ENCODE data around the gene LRRIQ3. TPM values are rescaled to one million over a fixed set of nuclear protein-coding genes. Genes with fewer than 3 reads are reported as not detected.
"Not testable (repeated sequence)": the region's sequence is repeated elsewhere in the genome, so short reads cannot be mapped to it uniquely, and the experiment has no call there.

LRRIQ3 gene
- total RNA-seq, 1 donor from 2014 or later = 0.21 TPM

DNA sequence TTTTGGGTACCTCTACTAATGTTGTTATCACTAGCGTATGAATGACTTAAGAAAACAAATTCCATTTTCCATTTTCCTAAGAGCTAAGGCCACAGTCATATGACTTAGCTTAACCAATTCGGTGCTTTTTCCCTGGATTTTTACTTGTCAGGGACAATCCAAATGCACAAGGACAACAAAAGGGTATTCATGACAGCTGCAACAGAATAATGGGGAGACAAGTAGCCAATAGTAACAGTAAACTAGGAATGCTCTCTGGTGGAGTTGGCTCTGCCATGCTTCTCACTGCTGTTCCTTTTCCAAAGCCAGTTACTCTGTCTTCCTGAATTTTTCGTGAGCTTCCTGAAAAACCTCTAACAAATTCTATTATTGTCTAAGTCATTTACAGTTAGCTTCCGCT is 52.9 kb downstream of the LRRIQ3 start:
- H3K4me3 Mint-ChIP-seq (ENCODE audit: unreplicated experiment) = no peak overlapping the region
- no peaks in the 10 kb centered on the region for H3K27me3 Mint-ChIP-seq (ENCODE audit: unreplicated experiment)
- TF ChIP-seq, protein P1, sequence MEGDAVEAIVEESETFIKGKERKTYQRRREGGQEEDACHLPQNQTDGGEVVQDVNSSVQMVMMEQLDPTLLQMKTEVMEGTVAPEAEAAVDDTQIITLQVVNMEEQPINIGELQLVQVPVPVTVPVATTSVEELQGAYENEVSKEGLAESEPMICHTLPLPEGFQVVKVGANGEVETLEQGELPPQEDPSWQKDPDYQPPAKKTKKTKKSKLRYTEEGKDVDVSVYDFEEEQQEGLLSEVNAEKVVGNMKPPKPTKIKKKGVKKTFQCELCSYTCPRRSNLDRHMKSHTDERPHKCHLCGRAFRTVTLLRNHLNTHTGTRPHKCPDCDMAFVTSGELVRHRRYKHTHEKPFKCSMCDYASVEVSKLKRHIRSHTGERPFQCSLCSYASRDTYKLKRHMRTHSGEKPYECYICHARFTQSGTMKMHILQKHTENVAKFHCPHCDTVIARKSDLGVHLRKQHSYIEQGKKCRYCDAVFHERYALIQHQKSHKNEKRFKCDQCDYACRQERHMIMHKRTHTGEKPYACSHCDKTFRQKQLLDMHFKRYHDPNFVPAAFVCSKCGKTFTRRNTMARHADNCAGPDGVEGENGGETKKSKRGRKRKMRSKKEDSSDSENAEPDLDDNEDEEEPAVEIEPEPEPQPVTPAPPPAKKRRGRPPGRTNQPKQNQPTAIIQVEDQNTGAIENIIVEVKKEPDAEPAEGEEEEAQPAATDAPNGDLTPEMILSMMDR (IDR thresholded peaks at IDR 0.05; ENCODE audit: unreplicated experiment) = no peak
- no peak for DNase-seq (ENCODE audit: low spot score)
- no peak overlapping the region for H3K27ac Mint-ChIP-seq (ENCODE audit: unreplicated experiment)
- H3K36me3 Mint-ChIP-seq (ENCODE audit: low read depth, unreplicated experiment) = no peaks in the 10 kb centered on the region
- no peaks in the 10 kb centered on the region for H3K4me1 Mint-ChIP-seq (ENCODE audit: unreplicated experiment)
- no peaks in the 10 kb centered on the region for H3K9me3 Mint-ChIP-seq (ENCODE audit: unreplicated experiment)

GRCh38 chr1:74117370-74117769 is 80.6 kb downstream of the LRRIQ3 start:
- not testable (repeated sequence) for H3K27me3 Mint-ChIP-seq (ENCODE audit: unreplicated experiment); H3K27ac Mint-ChIP-seq (ENCODE audit: unreplicated experiment); H3K9me3 Mint-ChIP-seq (ENCODE audit: unreplicated experiment); DNase-seq (ENCODE audit: low spot score); H3K4me1 Mint-ChIP-seq (ENCODE audit: unreplicated experiment); H3K4me3 Mint-ChIP-seq (ENCODE audit: unreplicated experiment); H3K36me3 Mint-ChIP-seq (ENCODE audit: low read depth, unreplicated experiment)

GRCh38 chr1:74113333-74113732 is 84.6 kb downstream of the LRRIQ3 start:
- no peak for DNase-seq (ENCODE audit: low spot score)
- Mint-ChIP-seq H3K27me3 (ENCODE audit: unreplicated experiment) (no peaks in the 10 kb centered on the region), H3K4me1 (ENCODE audit: unreplicated experiment) (no peaks in the 10 kb centered on the region), H3K9me3 (ENCODE audit: unreplicated experiment) (no peaks in the 10 kb centered on the region), H3K36me3 (ENCODE audit: low read depth, unreplicated experiment) (no peaks in the 10 kb centered on the region), H3K27ac (ENCODE audit: unreplicated experiment) (no peak overlapping the region), H3K4me3 (ENCODE audit: unreplicated experiment) (no peak overlapping the region)
- TF ChIP-seq, protein P1 (IDR thresholded peaks at IDR 0.05; ENCODE audit: unreplicated experiment) = no peak

- no peak for DNase-seq (ENCODE audit: low spot score)
- no peak overlapping the region for H3K4me3 Mint-ChIP-seq (ENCODE audit: unreplicated experiment)
- H3K4me1 Mint-ChIP-seq (ENCODE audit: unreplicated experiment) = no peaks in the 10 kb centered on the region
- no peaks in the 10 kb centered on the region for H3K27me3 Mint-ChIP-seq (ENCODE audit: unreplicated experiment)
- TF ChIP-seq, protein P1 (IDR thresholded peaks at IDR 0.05; ENCODE audit: unreplicated experiment) = no peak
- no peaks in the 10 kb centered on the region for H3K9me3 Mint-ChIP-seq (ENCODE audit: unreplicated experiment)
- H3K36me3 Mint-ChIP-seq (ENCODE audit: low read depth, unreplicated experiment) = no peaks in the 10 kb centered on the region
- no peak overlapping the region for H3K27ac Mint-ChIP-seq (ENCODE audit: unreplicated experiment)
Measured at GRCh38 chr1:74107394-74107793, 90.6 kb downstream of the LRRIQ3 start.

DNA sequence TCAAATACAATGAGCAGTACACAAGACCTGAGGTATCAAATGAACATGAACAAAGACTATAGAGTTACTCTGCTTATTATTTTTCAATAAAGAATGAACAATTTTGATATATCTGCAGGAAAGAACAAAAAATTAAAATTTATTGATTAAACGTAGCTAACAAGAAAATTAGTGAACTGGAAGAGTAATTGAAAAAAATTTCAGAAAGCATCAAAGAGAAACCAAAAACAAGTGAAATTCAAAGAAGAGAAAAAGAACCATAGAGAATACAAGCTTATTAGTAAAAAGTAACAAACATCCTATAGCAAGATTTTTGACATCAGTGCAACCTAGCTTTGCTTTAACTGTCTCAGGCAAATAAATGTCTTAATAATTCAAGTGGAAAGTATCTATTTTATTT is 106.6 kb downstream of the LRRIQ3 start:
- H3K36me3 Mint-ChIP-seq (ENCODE audit: low read depth, unreplicated experiment) = no peaks in the 10 kb centered on the region
- peaks cover 2% of the 10 kb centered on the region for H3K27me3 Mint-ChIP-seq (ENCODE audit: unreplicated experiment)
- H3K9me3 Mint-ChIP-seq (ENCODE audit: unreplicated experiment) = no peaks in the 10 kb centered on the region
- TF ChIP-seq, protein P1 (IDR thresholded peaks at IDR 0.05; ENCODE audit: unreplicated experiment) = no peak
- H3K4me1 Mint-ChIP-seq (ENCODE audit: unreplicated experiment) = no peaks in the 10 kb centered on the region
- H3K27ac Mint-ChIP-seq (ENCODE audit: unreplicated experiment) = no peak overlapping the region
- DNase-seq (ENCODE audit: low spot score) = no peak
- H3K4me3 Mint-ChIP-seq (ENCODE audit: unreplicated experiment) = no peak overlapping the region

GRCh38 chr1:74083128-74083527 is 114.8 kb downstream of the LRRIQ3 start:
- Mint-ChIP-seq H3K4me3 (ENCODE audit: unreplicated experiment) (no peak overlapping the region), H3K36me3 (ENCODE audit: low read depth, unreplicated experiment) (no peaks in the 10 kb centered on the region), H3K9me3 (ENCODE audit: unreplicated experiment) (no peaks in the 10 kb centered on the region), H3K4me1 (ENCODE audit: unreplicated experiment) (no peaks in the 10 kb centered on the region), H3K27me3 (ENCODE audit: unreplicated experiment) (no peaks in the 10 kb centered on the region), H3K27ac (ENCODE audit: unreplicated experiment) (no peak overlapping the region)
- TF ChIP-seq, protein P1 (IDR thresholded peaks at IDR 0.05; ENCODE audit: unreplicated experiment) = no peak
- no peak for DNase-seq (ENCODE audit: low spot score)

All from endothelial cell (in vitro differentiated cells).